AG09319 (cell line): ENCODE results near the gene TRAPPC3.

Experiments
- DNase-seq: peaks from one replicate; pipeline ENCODE4 v3.0.0-alpha.2; 2010; ENCODE audit warnings: low read depth; ENCODE audit errors: extremely low read depth
- CTCF ChIP-seq: IDR thresholded peaks from 2 replicates; pipeline ENCODE4 v1.5.1; 2011; ENCODE audit warnings: low read depth, mild to moderate bottlenecking, inconsistent platforms, low read length, moderate library complexity

Gene TRAPPC3

DNA sequence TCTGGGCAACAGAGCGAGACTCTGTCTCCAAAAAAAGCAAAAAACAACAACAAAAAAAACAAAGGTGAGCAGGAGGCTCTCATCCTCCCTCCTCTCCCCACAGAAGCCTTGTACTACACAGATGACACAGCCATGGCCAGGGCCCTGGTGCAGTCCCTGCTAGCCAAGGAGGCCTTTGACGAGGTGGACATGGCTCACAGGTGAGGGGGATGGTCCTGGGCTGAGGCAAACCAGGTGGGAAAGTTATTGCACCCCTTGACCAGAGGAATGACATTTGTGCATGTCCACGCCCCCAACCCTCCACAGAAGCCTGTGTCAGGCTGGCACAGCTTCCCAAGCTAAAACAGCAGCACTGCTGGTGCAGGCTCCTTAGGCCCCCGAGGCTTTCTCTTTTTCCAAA is 58.1 kb downstream of the TRAPPC3 start:
- DNase-seq = no peak
- no peak for TF ChIP-seq CTCF

DNA sequence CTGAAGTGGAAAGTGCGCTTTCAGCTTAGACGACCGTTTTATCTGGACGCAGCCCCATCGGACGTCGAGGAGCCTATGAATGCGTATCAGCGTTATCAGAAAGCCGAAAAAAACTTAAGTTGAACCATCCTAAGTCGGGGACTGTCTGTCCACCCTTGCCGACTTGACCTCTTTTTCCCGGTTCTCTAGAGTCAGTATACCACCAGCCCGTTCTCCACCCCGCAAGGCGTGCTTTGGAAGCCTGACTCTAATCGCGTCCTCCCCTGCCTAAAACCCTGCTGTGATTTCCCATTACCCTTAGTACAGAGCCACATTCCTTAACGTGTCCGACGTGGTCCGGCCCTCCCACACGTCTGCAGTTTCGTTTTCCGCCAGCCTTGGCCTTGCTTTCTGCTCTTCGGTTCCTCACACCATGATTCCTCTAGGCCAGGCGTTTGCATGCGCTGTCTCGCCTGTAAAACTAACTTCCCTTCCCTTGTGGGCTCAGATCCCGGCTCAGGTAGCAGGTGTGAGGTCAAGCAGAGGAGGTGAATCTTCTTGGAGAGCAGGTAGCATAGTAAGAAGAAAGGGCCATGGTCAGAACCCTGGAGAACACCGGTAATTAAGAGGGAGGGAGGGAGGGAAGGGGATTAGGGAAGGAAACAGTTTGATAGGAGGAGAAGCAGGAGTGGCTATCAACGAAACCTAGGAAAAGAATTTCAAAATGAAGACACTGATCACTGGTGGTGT is 59.7 kb downstream of the TRAPPC3 start:
- TF ChIP-seq CTCF = no peak

GRCh38 chr1:36088577-36089392 is 60.5 kb downstream of the TRAPPC3 start, which contains the start of gene ADPRS:
Gene ADPRS (plus strand): TSS chr1:36088892. CDS start chr1:36088905, 13 bp downstream.
- DNase-seq = peak; percentile 73
- TF ChIP-seq CTCF = peak; percentile 78

More for the DNA sequence above, 59.7 kb downstream of the TRAPPC3 start:
- no peak for DNase-seq

- no peak for DNase-seq
- TF ChIP-seq CTCF = no peak
Observed at GRCh38 chr1:36088265-36088576, 61.1 kb downstream of the TRAPPC3 start.

- TF ChIP-seq CTCF = no peak
- DNase-seq = no peak
Observed at GRCh38 chr1:36087233-36088123, 61.8 kb downstream of the TRAPPC3 start.
